ENCODE results near the gene JAG2.

Gene JAG2

GRCh38 chr14:105163040-105163742 lies 5.4 kb downstream of the JAG2 start:
- no peak for DNase-seq

GRCh38 chr14:105162669-105162979 lies 6.0 kb downstream of the JAG2 start:
- DNase-seq: no peak

GRCh38 chr14:105161964-105162668 lies 6.5 kb downstream of the JAG2 start:
- DNase-seq: no peak

- DNase-seq: no peak
Observed at GRCh38 chr14:105161309-105161708, 7.3 kb downstream of the JAG2 start.

- DNase-seq: no peak
Observed at GRCh38 chr14:105160776-105161175, 7.8 kb downstream of the JAG2 start.

GRCh38 chr14:105159344-105159743 lies 9.2 kb downstream of the JAG2 start:
- no peak for DNase-seq

- DNase-seq: no peak
Observed at GRCh38 chr14:105158794-105159193, 9.8 kb downstream of the JAG2 start.

- DNase-seq: no peak
Observed at GRCh38 chr14:105157872-105158271, 10.7 kb downstream of the JAG2 start.

- DNase-seq: no peak
Observed at GRCh38 chr14:105156414-105157375, 11.9 kb downstream of the JAG2 start.

- DNase-seq: no peak
Observed at GRCh38 chr14:105155681-105156413, 12.7 kb downstream of the JAG2 start.

GRCh38 chr14:105155071-105155651 lies 13.4 kb downstream of the JAG2 start:
- DNase-seq: no peak

- DNase-seq: no peak
Observed at GRCh38 chr14:105154476-105154871, 14.1 kb downstream of the JAG2 start.

GRCh38 chr14:105153739-105154475 lies 14.7 kb downstream of the JAG2 start:
- DNase-seq: no peak

- DNase-seq: no peak
Observed at GRCh38 chr14:105153331-105153731, 15.2 kb downstream of the JAG2 start.

- no peak for DNase-seq
Observed at GRCh38 chr14:105152794-105153241, 15.8 kb downstream of the JAG2 start.

- no peak for DNase-seq
Observed at GRCh38 chr14:105151838-105152793, 16.5 kb downstream of the JAG2 start.

- DNase-seq: no peak
Observed at GRCh38 chr14:105151084-105151837, 17.3 kb downstream of the JAG2 start.

- DNase-seq: no peak
Observed at GRCh38 chr14:105150368-105151083, 18.1 kb downstream of the JAG2 start.

- no peak for DNase-seq
Observed at GRCh38 chr14:105150026-105150367, 18.6 kb downstream of the JAG2 start.
